GM12891 (cell line): ENCODE measurements around the gene HDLBP.
"Not testable (repeated sequence)": the region's sequence is repeated elsewhere in the genome, so short reads cannot be mapped to it uniquely, and the experiment has no call there.

Experiments used
- DNase-seq: peaks from one replicate; pipeline ENCODE4 v3.0.0; 2011; ENCODE audit warnings: low spot score; ENCODE audit not compliant: insufficient read length
- FAIRE-seq: peaks from 2 replicates; lab custom pipeline; 2011; peaks lifted over from hg19 to GRCh38; lab: Jason Lieb, UNC
- PAX5 ChIP-seq: IDR thresholded peaks from 2 replicates; pipeline ENCODE4 v1.6.1; 2011; ENCODE audit warnings: low read length, moderate library complexity, mild to moderate bottlenecking; ENCODE audit not compliant: insufficient read depth, severe bottlenecking
- POLR2A ChIP-seq: IDR thresholded peaks from 2 replicates; pipeline ENCODE4 v1.6.1; 2011; ENCODE audit warnings: low read depth, low read length, control low read depth
- POLR2AphosphoS5 ChIP-seq: IDR thresholded peaks from 2 replicates; pipeline ENCODE4 v1.6.1; 2011; ENCODE audit warnings: low read depth, low read length, control low read depth
- POU2F2 ChIP-seq: IDR thresholded peaks from 2 replicates; pipeline ENCODE4 v1.6.1; 2011; ENCODE audit warnings: low read depth, mild to moderate bottlenecking, control low read depth, low read length, moderate library complexity
- SPI1 ChIP-seq: IDR thresholded peaks from 2 replicates; pipeline ENCODE4 v1.6.1; 2011; ENCODE audit warnings: low read depth, low read length, control low read depth
- TAF1 ChIP-seq: IDR thresholded peaks from 2 replicates; pipeline ENCODE4 v1.6.1; 2011; ENCODE audit warnings: low read depth, low read length, control low read depth

Gene HDLBP

DNA sequence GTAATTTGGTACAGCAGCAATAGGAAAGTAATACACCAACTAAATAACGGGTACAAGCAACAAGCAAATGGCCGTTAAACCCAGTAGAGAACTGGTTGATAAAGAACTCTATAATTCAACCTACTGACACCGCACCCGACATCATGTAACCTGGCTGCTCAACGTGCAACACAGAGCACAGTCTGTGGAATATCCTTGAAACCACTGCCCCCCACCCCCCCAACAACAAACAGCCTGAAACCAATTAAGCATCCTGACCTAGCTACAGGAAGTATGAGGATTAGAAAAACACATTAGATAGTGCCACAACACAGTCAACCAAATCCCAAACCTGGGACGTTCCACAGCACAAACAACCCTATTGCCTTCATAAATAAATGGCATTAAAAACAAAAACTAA lies 23.5 kb downstream of the HDLBP start:
- peak; percentile 50 for FAIRE-seq
- TF ChIP-seq SPI1: no peak
- TF ChIP-seq TAF1: no peak
- TF ChIP-seq PAX5: no peak
- no peak for TF ChIP-seq POLR2AphosphoS5
- TF ChIP-seq POU2F2: no peak
- no peak for TF ChIP-seq POLR2A
- no peak for DNase-seq

DNA sequence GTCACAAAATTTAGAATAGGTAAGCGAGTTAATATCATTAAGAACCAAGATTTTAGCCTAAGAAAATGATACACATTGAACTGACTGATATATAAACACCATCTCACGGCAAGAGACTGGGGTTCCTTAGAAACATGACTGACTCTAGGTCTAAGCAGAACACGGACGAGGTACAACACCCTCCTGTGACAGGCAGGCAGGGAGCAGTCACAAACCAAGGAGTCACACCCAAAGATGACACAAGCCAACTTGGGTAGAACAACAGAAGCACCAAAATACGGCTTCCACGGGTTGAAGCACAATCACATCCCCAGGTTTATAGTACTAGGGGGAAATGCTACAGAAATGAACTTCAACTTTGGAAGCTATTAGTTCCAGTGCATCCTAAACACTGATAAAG lies 24.3 kb downstream of the HDLBP start:
- TF ChIP-seq POLR2AphosphoS5 (no peak), TAF1 (no peak)
- FAIRE-seq: no peak
- no peak for DNase-seq

DNA sequence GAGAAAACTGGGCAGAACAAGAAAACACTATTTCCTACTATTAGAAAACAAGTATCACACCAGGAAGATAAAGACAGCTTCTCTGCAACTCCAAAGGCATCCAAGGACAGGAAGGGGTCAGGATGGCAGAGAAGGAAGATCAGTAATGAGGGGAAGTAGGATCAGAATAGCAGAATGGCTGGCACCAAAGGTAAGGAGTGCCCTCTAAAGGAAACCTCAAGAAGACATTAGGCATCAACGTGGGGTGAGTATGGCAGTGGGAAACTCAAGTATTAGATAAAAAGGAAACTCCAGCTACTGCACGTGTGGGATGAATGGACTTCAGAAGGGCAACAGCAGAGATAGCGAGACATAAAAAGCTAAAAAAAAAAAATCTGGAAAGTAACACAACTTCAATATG lies 25.9 kb downstream of the HDLBP start:
- no peak for DNase-seq
- TF ChIP-seq TAF1 (no peak), POLR2A (no peak), SPI1 (no peak), POLR2AphosphoS5 (no peak), POU2F2 (no peak), PAX5 (no peak)
- FAIRE-seq: no peak

DNA sequence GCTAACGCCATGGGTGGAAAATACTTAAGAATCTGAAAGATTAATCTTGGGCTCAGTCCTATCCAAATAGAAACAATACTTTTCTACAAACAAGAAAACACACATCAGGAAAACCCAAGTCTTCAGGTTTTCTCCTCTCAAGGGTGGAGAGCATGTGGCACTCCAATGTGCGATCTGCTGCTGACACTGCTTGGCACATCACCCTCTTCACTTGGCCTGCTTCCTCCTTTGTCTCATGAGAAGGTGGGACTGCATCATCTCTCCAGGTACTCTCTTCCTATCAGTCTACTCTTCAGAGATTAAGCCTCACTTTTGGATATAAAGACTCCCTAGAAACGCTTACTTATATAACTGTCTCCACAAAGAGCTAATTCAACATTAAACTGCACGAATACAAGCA lies 26.4 kb downstream of the HDLBP start:
- TF ChIP-seq POLR2AphosphoS5 (no peak), POLR2A (no peak), SPI1 (no peak), PAX5 (no peak), POU2F2 (no peak), TAF1 (no peak)
- DNase-seq (no peak), FAIRE-seq (no peak)

DNA sequence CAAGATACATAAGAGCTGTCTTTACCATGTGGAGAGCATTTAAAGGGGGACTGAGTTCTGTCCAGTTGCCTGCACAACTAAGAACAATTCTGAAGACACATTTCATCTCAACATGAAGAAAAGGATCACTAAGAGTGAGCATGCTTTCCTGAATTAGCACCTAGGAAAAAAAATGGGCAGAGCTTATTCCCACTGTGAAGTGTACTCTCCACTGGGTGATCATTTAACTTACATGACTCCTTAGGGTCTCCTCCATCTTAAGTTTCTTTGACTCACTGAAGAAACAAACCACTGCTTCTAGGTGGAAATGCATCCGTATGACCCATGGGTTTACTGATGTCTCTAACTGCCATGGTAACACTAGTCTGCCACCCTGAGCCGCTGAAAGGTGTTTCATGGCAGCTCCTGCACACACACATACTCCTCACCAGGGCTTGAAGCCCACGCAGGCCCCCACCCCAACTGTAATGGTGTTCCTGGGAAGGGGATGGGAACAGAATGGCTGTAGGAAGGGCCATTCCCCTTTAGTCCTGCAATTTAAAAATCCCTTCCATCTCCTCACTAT lies 27.1 kb downstream of the HDLBP start:
- FAIRE-seq (no peak), DNase-seq (no peak)
- TF ChIP-seq POU2F2 (no peak), TAF1 (no peak), PAX5 (no peak), POLR2AphosphoS5 (no peak), SPI1 (no peak), POLR2A (no peak)

DNA sequence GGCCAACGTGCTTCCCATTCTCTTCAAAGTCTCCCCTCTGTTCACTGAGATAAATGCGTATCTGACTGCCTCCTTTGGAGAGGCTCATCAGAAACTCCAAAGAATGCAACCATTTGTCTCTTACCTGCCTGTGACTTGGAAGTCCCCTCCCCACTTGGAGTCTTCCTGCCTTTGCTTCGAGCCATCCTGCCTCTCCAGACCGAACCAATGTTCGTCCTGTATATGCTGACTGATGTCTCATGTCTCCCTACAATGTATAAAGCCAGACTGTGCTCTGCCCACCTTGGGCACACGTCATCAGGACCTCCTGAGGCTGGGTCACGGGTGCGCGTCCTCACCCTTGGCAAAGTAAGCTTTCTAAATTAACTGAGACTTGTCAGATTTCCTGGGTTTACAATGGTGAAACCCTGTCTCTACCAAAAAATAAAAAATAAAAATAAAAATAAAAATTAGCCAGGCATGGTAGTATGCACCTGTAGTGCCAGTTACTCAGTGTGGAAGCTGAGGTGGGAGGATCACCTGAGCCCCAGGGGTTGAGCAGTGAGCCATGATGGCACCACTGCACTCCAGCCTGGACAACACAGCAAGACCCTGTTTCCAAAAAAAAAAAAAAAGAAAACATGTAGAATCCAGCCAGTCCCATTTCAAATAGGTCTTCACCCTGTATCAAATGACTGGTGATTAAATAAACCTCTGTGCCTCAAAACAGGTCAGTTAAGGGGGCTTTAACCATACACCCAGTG lies 29.0 kb downstream of the HDLBP start:
- peak; percentile 41 for FAIRE-seq
- TF ChIP-seq POLR2A: no peak

DNA sequence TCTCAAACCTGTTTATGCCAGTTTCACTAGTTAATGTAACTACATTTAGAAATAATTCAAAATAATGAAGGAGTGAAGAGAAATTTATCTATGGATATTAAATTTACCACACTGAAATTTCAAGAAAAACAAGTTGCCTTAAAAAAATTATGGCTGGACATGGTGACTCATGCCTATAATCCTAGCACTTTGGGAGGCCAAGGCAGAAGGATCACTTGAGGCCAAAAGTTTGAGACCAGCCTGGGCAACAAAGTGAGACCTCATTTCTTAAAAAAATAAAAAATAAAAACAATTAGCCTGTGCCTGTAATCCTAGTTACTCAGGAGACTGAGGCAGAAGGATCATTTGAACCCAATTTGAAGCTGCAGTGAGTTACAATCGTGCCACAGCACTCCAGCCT lies 29.9 kb downstream of the HDLBP start:
- FAIRE-seq (no peak), DNase-seq (no peak)
- TF ChIP-seq POLR2A: no peak
- no peak for TF ChIP-seq PAX5
- TF ChIP-seq POU2F2: no peak
- TF ChIP-seq POLR2AphosphoS5: no peak
- no peak for TF ChIP-seq SPI1
- TF ChIP-seq TAF1: no peak

More for the DNA sequence above, 29.0 kb downstream of the HDLBP start:
- no peak for DNase-seq

DNA sequence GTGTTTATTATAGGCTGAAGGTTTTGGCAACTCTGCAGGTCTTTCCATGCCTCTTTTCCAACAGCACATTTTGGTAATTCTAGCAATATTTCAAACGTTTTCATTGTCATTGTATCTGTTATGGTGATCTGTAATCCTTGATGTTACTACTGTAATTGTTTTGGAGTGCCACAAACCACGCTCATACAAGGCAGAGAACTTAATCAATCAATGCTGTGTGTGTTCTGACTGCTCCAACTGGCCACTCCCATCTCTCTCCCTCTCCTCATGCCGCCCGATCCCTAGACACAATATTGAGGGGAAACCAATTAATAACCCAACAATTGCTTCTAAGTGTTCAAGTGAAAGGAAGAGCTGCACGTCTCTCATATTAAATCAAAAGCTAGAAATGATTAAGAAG lies 32.9 kb downstream of the HDLBP start:
- FAIRE-seq (peak; percentile 48), DNase-seq (no peak)
- no peak for TF ChIP-seq POU2F2
- TF ChIP-seq PAX5: no peak

DNA sequence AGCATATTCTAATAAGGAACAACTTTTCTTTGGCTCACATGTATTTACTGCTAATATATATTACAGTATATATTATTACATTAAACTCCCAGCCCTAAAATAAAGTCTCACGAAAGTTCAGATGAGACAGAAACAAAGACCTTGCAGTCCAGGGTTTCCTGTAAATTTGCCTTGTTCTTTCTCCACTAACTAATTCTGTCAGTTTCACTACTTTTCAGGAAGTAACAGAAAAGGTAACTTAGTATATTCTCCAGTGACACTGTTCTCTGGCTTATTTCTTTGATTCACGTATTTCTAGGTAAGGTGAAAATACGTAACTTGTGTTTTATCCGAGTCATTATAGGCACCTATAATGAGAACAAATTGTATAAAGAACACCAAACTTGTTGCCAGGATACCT lies 35.2 kb downstream of the HDLBP start:
- DNase-seq (no peak), FAIRE-seq (peak; percentile 50)
- TF ChIP-seq POLR2A: no peak
- no peak for TF ChIP-seq TAF1
- no peak for TF ChIP-seq PAX5
- no peak for TF ChIP-seq SPI1
- TF ChIP-seq POLR2AphosphoS5: no peak
- TF ChIP-seq POU2F2: no peak

DNA sequence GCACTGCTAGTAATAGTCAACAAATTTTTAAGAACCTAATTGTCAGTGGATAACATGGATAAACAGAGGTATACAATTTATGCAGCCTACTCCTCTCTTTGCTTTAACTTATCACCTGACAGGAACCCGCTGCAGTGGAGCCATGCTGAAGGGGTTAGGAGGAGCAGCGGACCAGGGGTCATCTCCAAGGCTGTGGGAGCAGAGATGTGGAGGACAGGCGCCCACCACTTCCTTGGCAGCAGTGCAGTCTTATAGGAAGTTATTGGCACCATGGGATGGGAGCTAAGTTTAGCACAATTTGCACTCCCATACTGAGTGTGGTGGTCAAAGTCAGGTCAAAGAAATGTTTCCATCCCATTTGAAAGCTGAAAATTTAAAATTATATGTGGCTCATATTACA lies 35.6 kb downstream of the HDLBP start:
- FAIRE-seq (peak; percentile 80), DNase-seq (no peak)
- no peak for TF ChIP-seq POLR2A
- no peak for TF ChIP-seq TAF1
- TF ChIP-seq POU2F2: no peak
- no peak for TF ChIP-seq POLR2AphosphoS5

DNA sequence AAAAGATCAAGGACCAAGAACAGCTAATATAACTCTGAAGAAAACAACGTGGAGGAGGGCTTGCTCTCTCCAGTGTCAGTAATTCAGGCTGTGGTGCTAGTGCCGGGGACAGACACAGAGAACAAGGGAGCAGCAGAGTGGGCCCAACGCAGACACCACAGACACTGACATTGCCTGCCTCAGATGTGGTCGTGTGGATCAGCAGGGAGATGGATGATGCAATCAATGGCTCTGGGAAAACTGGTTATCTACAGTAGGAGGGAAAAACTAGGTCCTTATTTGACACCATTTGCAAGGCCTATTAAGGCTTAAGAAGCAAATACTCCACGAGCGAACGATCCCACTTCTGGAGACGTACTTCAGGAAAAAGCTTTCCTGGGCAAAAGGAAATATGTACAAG lies 36.1 kb downstream of the HDLBP start:
- no peak for FAIRE-seq

DNA sequence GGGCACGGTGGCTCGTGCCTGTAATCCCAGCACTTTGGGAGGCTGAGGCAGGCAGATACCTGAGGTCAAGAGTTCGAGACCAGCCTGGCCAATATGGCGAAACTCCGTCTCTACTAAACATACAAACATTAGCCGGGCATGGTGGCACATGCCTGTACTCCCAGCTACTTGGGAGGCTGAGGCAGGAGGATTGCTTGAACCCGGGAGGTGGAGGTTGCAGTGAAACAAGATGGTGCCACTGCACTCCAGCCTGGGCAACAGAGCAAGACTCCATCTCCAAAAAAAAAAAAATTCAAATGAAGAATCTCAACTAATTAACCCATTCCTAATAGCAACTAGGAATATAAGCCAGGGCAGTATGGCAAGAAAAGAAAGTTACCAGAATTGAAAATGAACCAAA lies 37.2 kb downstream of the HDLBP start:
- not testable (repeated sequence) for DNase-seq, FAIRE-seq

More for the DNA sequence above, 36.1 kb downstream of the HDLBP start:
- no peak for DNase-seq
- TF ChIP-seq POLR2A (no peak), PAX5 (no peak), TAF1 (no peak)
